H1 (cell line): ENCODE data around the gene DCLRE1A. TPM values are rescaled to one million over a fixed set of nuclear protein-coding genes. Genes with fewer than 3 reads are reported as not detected.

Source experiments
- CTCF ChIA-PET: fragments of 300-600 bp; sonication (Branson Sonifier 250); formaldehyde crosslinking; loops from one replicate; lab custom pipeline; 2021; ENCODE audit not compliant: partially characterized antibody; lab: Charles Lee
- POLR2A ChIA-PET: fragments of 300-600 bp; sonication (Branson Sonifier 250); formaldehyde crosslinking; loops from one replicate; lab custom pipeline; 2021; ENCODE audit warnings: inconsistent platforms; ENCODE audit not compliant: partially characterized antibody; lab: Charles Lee
- DNase-seq, 2 experiments: peaks; one replicate each; pipeline versions ENCODE4 v3.0.0 to v3.0.0-alpha.2; 2010 to 2022; ENCODE audit warnings: low spot score in 2 of 2, low read depth in 1 of 2, mixed read lengths in 1 of 2
- FAIRE-seq: peaks from 2 replicates; lab custom pipeline; 2011; peaks lifted over from hg19 to GRCh38; lab: Jason Lieb, UNC
- H2AFZ ChIP-seq: 2 replicates; pipeline ENCODE4 v1.8.1; 2012; ENCODE audit warnings: low read length, inconsistent platforms
- H2AK5ac ChIP-seq: 2 replicates; pipeline ENCODE4 v1.6.1; 2013; ENCODE audit warnings: low read depth, low read length
- H2BK120ac ChIP-seq: replicated peaks from 2 replicates; pipeline ENCODE3; 2013; ENCODE audit warnings: low read depth, low read length, inconsistent platforms
- H2BK12ac ChIP-seq: 2 replicates; pipeline ENCODE4 v1.6.1; 2013; ENCODE audit warnings: low read depth, low read length
- H2BK15ac ChIP-seq: 2 replicates; pipeline ENCODE4 v1.6.1; 2013; ENCODE audit warnings: low read length
- H2BK20ac ChIP-seq: 2 replicates; pipeline ENCODE4 v1.6.1; 2013; ENCODE audit warnings: low read length
- H2BK5ac ChIP-seq: 2 replicates; pipeline ENCODE4 v1.6.1; 2013; ENCODE audit warnings: low read depth, low read length
- H3K14ac ChIP-seq: 2 replicates; pipeline ENCODE4 v1.6.1; 2013; ENCODE audit warnings: inconsistent platforms; ENCODE audit not compliant: insufficient read length
- H3K18ac ChIP-seq: 2 replicates; pipeline ENCODE4 v1.6.1; 2013; ENCODE audit warnings: low read length; ENCODE audit errors: extremely low read depth
- H3K23ac ChIP-seq: 2 replicates; pipeline ENCODE4 v1.6.1; 2013; ENCODE audit warnings: inconsistent platforms; ENCODE audit not compliant: insufficient read length
- H3K23me2 ChIP-seq: 2 replicates; pipeline ENCODE4 v1.6.1; 2013; ENCODE audit warnings: low read depth, low read length
- H3K27ac ChIP-seq: 2 replicates; pipeline ENCODE4 v1.6.1; 2011; ENCODE audit warnings: low read depth, low read length, inconsistent platforms
- H3K27me3 ChIP-seq, 4 experiments: replicated peaks in 1 of 4; 1 replicate in 1 of 4; 2 replicates in 3 of 4; pipeline versions ENCODE4 v1.6.1 to v1.8.1; 2011 to 2013; ENCODE audit warnings: low read length in 3 of 4, mild to moderate bottlenecking in 3 of 4, inconsistent platforms in 2 of 4, mixed read lengths in 2 of 4, moderate library complexity in 1 of 4; ENCODE audit not compliant: control insufficient read depth in 3 of 4, insufficient read depth in 3 of 4; ENCODE audit errors: extremely low read depth in 1 of 4
- H3K36me3 ChIP-seq, 4 experiments: 2 replicates each; pipeline versions ENCODE4 v1.6.1 to v1.8.1; 2011 to 2013; ENCODE audit warnings: mild to moderate bottlenecking in 4 of 4, low read length in 3 of 4, moderate library complexity in 2 of 4, control low read depth in 1 of 4, inconsistent platforms in 1 of 4; ENCODE audit not compliant: insufficient read depth in 4 of 4, control insufficient read depth in 2 of 4
- H3K4ac ChIP-seq: replicated peaks from 2 replicates; pipeline ENCODE3; 2013; ENCODE audit warnings: low read length, low read depth, mixed read lengths, inconsistent platforms; ENCODE audit not compliant: insufficient read length
- H3K4me1 ChIP-seq, 4 experiments: replicated peaks in 1 of 4; 1 replicate in 1 of 4; 2 replicates in 3 of 4; pipeline versions ENCODE4 v1.6.1 to v1.8.1; 2011 to 2013; ENCODE audit warnings: low read length in 3 of 4, inconsistent platforms in 2 of 4, mixed read lengths in 1 of 4; ENCODE audit not compliant: insufficient read depth in 4 of 4, control insufficient read depth in 3 of 4
- H3K4me2 ChIP-seq, 2 experiments: 2 replicates each; pipeline versions ENCODE4 v1.6.1 to v1.8.1; 2011 to 2013; ENCODE audit warnings: low read depth in 2 of 2, low read length in 2 of 2, control low read depth in 1 of 2, inconsistent platforms in 1 of 2, mild to moderate bottlenecking in 1 of 2; ENCODE audit not compliant: insufficient read depth in 1 of 2
- H3K4me3 ChIP-seq, 4 experiments: fragments of 200-600, 300-600 bp in 1 of 4; sonication (generic), shearing (Covaris generic), sonication (Bioruptor Twin) in 1 of 4; 2 replicates each; pipeline versions ENCODE4 v1.5.1 to v1.8.1; 2011 to 2016; ENCODE audit warnings: low read length in 4 of 4, low read depth in 3 of 4, control low read depth in 2 of 4, inconsistent platforms in 2 of 4, mild to moderate bottlenecking in 2 of 4, mixed read lengths in 1 of 4, moderate library complexity in 1 of 4; ENCODE audit not compliant: insufficient read depth in 2 of 4; ENCODE audit errors: extremely low read depth in 1 of 4
- H3K56ac ChIP-seq: replicated peaks from 2 replicates; pipeline ENCODE3; 2013; ENCODE audit warnings: low read depth, mild to moderate bottlenecking, mixed read lengths, low read length, inconsistent platforms; ENCODE audit not compliant: insufficient read length
- H3K79me1 ChIP-seq: 2 replicates; pipeline ENCODE4 v1.6.1; 2013; ENCODE audit warnings: low read depth, low read length, control low read depth
- H3K79me2 ChIP-seq, 2 experiments: 2 replicates each; pipeline versions ENCODE4 v1.6.1 to v1.8.1; 2012 to 2013; ENCODE audit warnings: low read length in 2 of 2, mild to moderate bottlenecking in 2 of 2, inconsistent platforms in 1 of 2; ENCODE audit not compliant: insufficient read depth in 2 of 2, control insufficient read depth in 1 of 2
- H3K9ac ChIP-seq, 4 experiments: replicated peaks in 1 of 4; 1 replicate in 1 of 4; 2 replicates in 3 of 4; pipeline versions ENCODE4 v1.6.1 to v1.8.1; 2011 to 2013; ENCODE audit warnings: low read depth in 3 of 4, low read length in 3 of 4, control low read depth in 2 of 4, mild to moderate bottlenecking in 2 of 4, moderate library complexity in 2 of 4, inconsistent platforms in 1 of 4; ENCODE audit errors: extremely low read depth in 1 of 4
- H3K9me3 ChIP-seq, 2 experiments: 2 replicates each; pipeline versions ENCODE4 v1.6.1 to v1.8.1; 2012 to 2013; ENCODE audit warnings: mild to moderate bottlenecking in 2 of 2, moderate library complexity in 2 of 2, control low read depth in 1 of 2, inconsistent platforms in 1 of 2, low read depth in 1 of 2, low read length in 1 of 2, mixed read lengths in 1 of 2; ENCODE audit not compliant: insufficient read depth in 2 of 2
- H4K20me1 ChIP-seq, 2 experiments: replicated peaks in 1 of 2; 2 replicates each; pipeline versions ENCODE3 to v1.8.1; 2011 to 2013; ENCODE audit warnings: inconsistent platforms in 2 of 2, low read length in 2 of 2, mild to moderate bottlenecking in 1 of 2; ENCODE audit not compliant: insufficient read depth in 2 of 2, control insufficient read depth in 1 of 2
- H4K5ac ChIP-seq: 2 replicates; pipeline ENCODE4 v1.6.1; 2013; ENCODE audit warnings: low read length, low read depth, mixed read lengths, inconsistent platforms; ENCODE audit not compliant: insufficient read length
- H4K8ac ChIP-seq: 2 replicates; pipeline ENCODE4 v1.8.0; 2013; ENCODE audit warnings: mild to moderate bottlenecking, moderate library complexity, low read length, inconsistent platforms; ENCODE audit not compliant: insufficient read depth; ENCODE audit errors: extremely low read depth
- H4K91ac ChIP-seq: replicated peaks from 2 replicates; pipeline ENCODE3; 2013; ENCODE audit warnings: low read length, mixed read lengths, inconsistent platforms; ENCODE audit not compliant: insufficient read length
- ASH2L ChIP-seq: fragments of 200-600, 300-600 bp; sonication (generic); IDR thresholded peaks from one replicate; pipeline ENCODE4 v1.7.1; 2017; ENCODE audit warnings: low read length
- BRCA1 ChIP-seq: IDR thresholded peaks from 2 replicates; pipeline ENCODE4 v1.6.1; 2012; ENCODE audit warnings: low read depth, low read length, improper control_type of control experiment
- CREB1 ChIP-seq: IDR thresholded peaks from 2 replicates; pipeline ENCODE4 v1.6.1; 2012; ENCODE audit warnings: inconsistent platforms
- GABPA ChIP-seq: IDR thresholded peaks from 2 replicates; pipeline ENCODE4 v1.6.1; 2011; ENCODE audit warnings: mild to moderate bottlenecking, low read length, moderate library complexity, borderline replicate concordance; ENCODE audit not compliant: insufficient read depth
- KDM1A ChIP-seq: fragments of 200-600, 300-600 bp; sonication (generic); IDR thresholded peaks from 2 replicates; pipeline ENCODE4 v1.7.1; 2016; ENCODE audit warnings: mild to moderate bottlenecking, low read length, borderline replicate concordance
- POLR2A ChIP-seq, 2 experiments: IDR thresholded peaks; 1 replicate in 1 of 2; 2 replicates in 1 of 2; pipeline ENCODE4 v1.6.1; 2011; ENCODE audit warnings: low read depth in 2 of 2, low read length in 2 of 2, mild to moderate bottlenecking in 2 of 2; ENCODE audit errors: control extremely low read depth in 1 of 2
- POLR2AphosphoS5 ChIP-seq: IDR thresholded peaks from 2 replicates; pipeline ENCODE4 v1.6.1; 2011; ENCODE audit warnings: low read depth, low read length
- RAD21 ChIP-seq, 2 experiments: IDR thresholded peaks in 1 of 2; conservative IDR thresholded peaks in 1 of 2; 2 replicates each; pipeline ENCODE4 v1.6.1; 2011; ENCODE audit warnings: low read depth in 2 of 2, low read length in 2 of 2, improper control_type of control experiment in 1 of 2, inconsistent platforms in 1 of 2, mild to moderate bottlenecking in 1 of 2, moderate library complexity in 1 of 2
- RBBP5 ChIP-seq: IDR thresholded peaks from 2 replicates; pipeline ENCODE4 v1.7.1; 2012; ENCODE audit warnings: low read depth, mild to moderate bottlenecking, inconsistent platforms, low read length, moderate library complexity, borderline replicate concordance
- RFX5 ChIP-seq: IDR thresholded peaks from 2 replicates; pipeline ENCODE4 v1.6.1; 2011; ENCODE audit warnings: low read depth, low read length, improper control_type of control experiment, borderline replicate concordance
- SAP30 ChIP-seq: fragments of 300-600 bp; sonication (generic); IDR thresholded peaks from 2 replicates; pipeline ENCODE4 v1.7.1; 2012; ENCODE audit warnings: low read length, moderate library complexity, mild to moderate bottlenecking, inconsistent platforms; ENCODE audit not compliant: insufficient read depth, insufficient replicate concordance
- SIN3A ChIP-seq, 2 experiments: IDR thresholded peaks in 1 of 2; conservative IDR thresholded peaks in 1 of 2; 2 replicates each; pipeline ENCODE4 v1.6.1; 2011 to 2012; ENCODE audit warnings: low read length in 2 of 2, improper control_type of control experiment in 1 of 2, low read depth in 1 of 2, mild to moderate bottlenecking in 1 of 2
- SRF ChIP-seq: IDR thresholded peaks from 2 replicates; pipeline ENCODE4 v1.6.1; 2011; ENCODE audit warnings: mild to moderate bottlenecking, low read depth, low read length, moderate library complexity
- TAF1 ChIP-seq: IDR thresholded peaks from 2 replicates; pipeline ENCODE4 v1.6.1; 2011; ENCODE audit warnings: mild to moderate bottlenecking, low read depth, low read length
- polyA plus RNA-seq, 7 experiments: library from polyadenylated mRNA; depleted of rRNA in 3 of 7; stranded (reverse) in 5 of 7; unstranded in 2 of 7; fragments of >200 nt in 5 of 7; fragments of 200-250 nt in 2 of 7; gene quantifications; 1 replicate in 5 of 7; 2 replicates in 1 of 7; 4 replicates in 1 of 7; pipeline versions ENCODE4 v1.2.1 to v1.2.3, GENCODE V29; 2011 to 2013; ENCODE audit warnings: missing spikeins in 2 of 7, mixed read lengths in 2 of 7
- total RNA-seq: library from RNA; stranded (reverse); fragmentation: NEBNext Ultra II Directional; extraction: Animal tissue kit (Norgen Biotek cat#: 25700); gene quantifications from 2 replicates; pipeline ENCODE4 v1.2.1, GENCODE V29; 2021
- TF ChIP-seq, protein P1 (sequence below): IDR thresholded peaks from 2 replicates; pipeline ENCODE4 v1.6.1; 2012; ENCODE audit warnings: inconsistent platforms

Gene DCLRE1A
- total and polyA plus RNA-seq, 2 of the 8 experiments (the other 6 are each of a cell fraction or from before 2014, with no cell fraction given): 8.1 to 10.1 TPM

GRCh38 chr10:113895018-113895417 is 41.1 kb upstream of the DCLRE1A start:
- Histone ChIP-seq H2BK120ac (no peak overlapping the region), H3K79me1 (no peaks in the 10 kb centered on the region), H3K23ac (no peak overlapping the region), H2BK5ac (no peak overlapping the region), H3K9ac (no peak overlapping the region), H3K27ac (no peak overlapping the region), H4K20me1 (peaks cover 0 to 3% of the 10 kb centered on the region in 2 experiments), H3K4ac (no peak overlapping the region), H2BK15ac (no peak overlapping the region), H4K8ac (no peak overlapping the region), H3K23me2 (no peaks in the 10 kb centered on the region), H2BK12ac (no peak overlapping the region), H3K18ac (no peak overlapping the region), H4K5ac (no peak overlapping the region), H3K4me2 (no peak overlapping the region), H2AFZ (no peak overlapping the region), H3K4me1 (no peaks in the 10 kb centered on the region), H3K79me2 (peaks cover 0 to 4% of the 10 kb centered on the region in 2 experiments; a peak in 1 of 4 replicates), H3K14ac (no peak overlapping the region), H4K91ac (no peak overlapping the region), H2AK5ac (no peak overlapping the region), H3K27me3 (no peaks in the 10 kb centered on the region), H3K36me3 (peaks cover 0 to 15% (median 2%) of the 10 kb centered on the region in 4 experiments; a peak in 5 of 8 replicates), H3K4me3 (no peak overlapping the region), H3K9me3 (no peaks in the 10 kb centered on the region), H3K56ac (no peak overlapping the region), H2BK20ac (no peak overlapping the region)
- POLR2A ChIA-PET: interaction anchor here (0.6 kb wide), 1 partner anchor 285 kb away, joined by 4 read pairs; no protein-coding TSS in a partner anchor
- FAIRE-seq (no peak), DNase-seq (no peak)
- CTCF ChIA-PET: interaction anchor here (0.6 kb wide), 1 partner anchor 22 kb away, joined by 3 read pairs; no protein-coding TSS in a partner anchor
- TF ChIP-seq RBBP5: no peak
- TF ChIP-seq BRCA1: no peak
- no peak for TF ChIP-seq ASH2L
- TF ChIP-seq POLR2A (IDR thresholded peaks at IDR 0.05; ENCODE audit: control extremely low read depth in 1 of 2, low read depth in 2 of 2, low read length in 2 of 2): no peak
- no peak for TF ChIP-seq SIN3A (conservative IDR thresholded peaks at IDR 0.05 in 1 of 2, IDR thresholded peaks at IDR 0.05 in 1 of 2; ENCODE audit: low read depth in 1 of 2, low read length in 2 of 2)
- TF ChIP-seq, protein P1, sequence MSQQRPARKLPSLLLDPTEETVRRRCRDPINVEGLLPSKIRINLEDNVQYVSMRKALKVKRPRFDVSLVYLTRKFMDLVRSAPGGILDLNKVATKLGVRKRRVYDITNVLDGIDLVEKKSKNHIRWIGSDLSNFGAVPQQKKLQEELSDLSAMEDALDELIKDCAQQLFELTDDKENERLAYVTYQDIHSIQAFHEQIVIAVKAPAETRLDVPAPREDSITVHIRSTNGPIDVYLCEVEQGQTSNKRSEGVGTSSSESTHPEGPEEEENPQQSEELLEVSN: no peak
- TF ChIP-seq KDM1A: no peak
- no peak for TF ChIP-seq CREB1
- TF ChIP-seq RFX5: no peak
- TF ChIP-seq TAF1: no peak
- TF ChIP-seq POLR2AphosphoS5: no peak
- no peak for TF ChIP-seq RAD21 (IDR thresholded peaks at IDR 0.05 in 1 of 2, conservative IDR thresholded peaks at IDR 0.05 in 1 of 2; ENCODE audit: low read depth in 2 of 2, low read length in 2 of 2)
- no peak for TF ChIP-seq SRF
- TF ChIP-seq GABPA: no peak
- TF ChIP-seq SAP30: no peak
